ENCODE data around the gene SSR3.

- TF ChIP-seq POLR2A (IDR thresholded peaks at IDR 0.05; ENCODE audit: low read depth, low read length) (no peak), TAF1 (IDR thresholded peaks at IDR 0.05; ENCODE audit: low read depth, low read length) (no peak)
Observed at GRCh38 chr3:156601497-156601896, 46.6 kb upstream of the SSR3 start.
